Suprapubic skin (tissue), 4 donors: ENCODE data around the gene KRTAP19-8. TPM values are rescaled to one million over a fixed set of nuclear protein-coding genes. Genes with fewer than 3 reads are reported as not detected.

Source experiments
- DNase-seq, 2 donors: peaks; one replicate each; pipeline ENCODE4 v3.0.0-alpha.2; 2019; ENCODE audit warnings: low spot score in 2 of 2
- H3K27ac ChIP-seq: fragments of 200-600 bp; sonication (generic); one replicate; pipeline ENCODE4 v1.5.1; 2019
- H3K27me3 ChIP-seq: fragments of 200-600 bp; sonication (generic); one replicate; pipeline ENCODE4 v1.5.1; 2019
- H3K36me3 ChIP-seq: fragments of 200-600 bp; sonication (generic); one replicate; pipeline ENCODE4 v1.5.1; 2019
- H3K4me1 ChIP-seq: fragments of 200-600 bp; sonication (generic); one replicate; pipeline ENCODE4 v1.5.1; 2019
- H3K4me3 ChIP-seq: fragments of 200-600 bp; sonication (generic); one replicate; pipeline ENCODE4 v1.5.1; 2019; ENCODE audit warnings: mild to moderate bottlenecking
- H3K9me3 ChIP-seq: fragments of 200-600 bp; sonication (generic); one replicate; pipeline ENCODE4 v1.5.1; 2019
- CTCF ChIP-seq, 2 donors: fragments of 200-600 bp in 1 of 2; fragments of 450-650 bp in 1 of 2; sonication (generic) in 1 of 2; IDR thresholded peaks; one replicate each; pipeline ENCODE4 v1.5.1; 2016 to 2019; ENCODE audit warnings: antibody characterized with exemption in 2 of 2, mild to moderate bottlenecking in 1 of 2, moderate library complexity in 1 of 2
- EP300 ChIP-seq: sonication (generic); formaldehyde crosslinking; IDR thresholded peaks from one replicate; pipeline ENCODE4 v1.6.1; 2017; ENCODE audit warnings: antibody characterized with exemption
- POLR2A ChIP-seq, 2 donors: fragments of 450-650 bp; IDR thresholded peaks; one replicate each; pipeline ENCODE4 v1.6.1; 2017; ENCODE audit warnings: antibody characterized with exemption in 2 of 2, mild to moderate bottlenecking in 2 of 2, moderate library complexity in 2 of 2
- POLR2AphosphoS5 ChIP-seq, 3 donors: sonication (generic); formaldehyde crosslinking; IDR thresholded peaks; one replicate each; pipeline ENCODE4 v1.6.1; 2017; ENCODE audit warnings: antibody characterized with exemption in 3 of 3
- WGBS: methylation state at CpG from one replicate; pipeline ENCODE4 v1.1.5; 2018; 5-methylcytosine and 5-hydroxymethylcytosine counted together
- total RNA-seq, 4 donors: library from RNA; depleted of rRNA; stranded (reverse); fragments of >200 nt; gene quantifications; one replicate each; pipeline ENCODE4 v1.1.0, GENCODE V29; 2016

The KRTAP19-8 gene
- not detected for total RNA-seq

- no peaks in the 10 kb centered on the region for H3K4me1 ChIP-seq
- DNase-seq = no peak
- no peaks in the 10 kb centered on the region for H3K9me3 ChIP-seq
- no peaks in the 10 kb centered on the region for H3K36me3 ChIP-seq
- TF ChIP-seq EP300 (no peak), POLR2A (IDR thresholded peaks at IDR 0.05) (no peak), POLR2AphosphoS5 (IDR thresholded peaks at IDR 0.05) (no peak), CTCF (IDR thresholded peaks at IDR 0.05) (no peak)
- H3K4me3 ChIP-seq = no peak within 1 kb of the TSS
- H3K27me3 ChIP-seq = no peaks in the 10 kb centered on the region
- 81% methylated on average over 2 of the region's 2 CpGs for WGBS
- no peak within 1 kb of the TSS for H3K27ac ChIP-seq
These were observed at the start of gene KRTAP19-8 for GRCh38 chr21:31038376-31038775. Gene KRTAP19-8, minus strand, starts transcription at chr21:31038476. Its CDS starts 33 bp downstream, at chr21:31038443.

GRCh38 chr21:31087639-31088473, 49.6 kb upstream of the KRTAP19-8 start:
- TF ChIP-seq POLR2A (IDR thresholded peaks at IDR 0.05) = no peak
- Histone ChIP-seq H3K27ac (no peak overlapping the region), H3K4me1 (no peaks in the 10 kb centered on the region), H3K27me3 (no peaks in the 10 kb centered on the region), H3K9me3 (no peaks in the 10 kb centered on the region), H3K36me3 (no peaks in the 10 kb centered on the region), H3K4me3 (no peak overlapping the region)
- whole genome bisulfite sequencing = 79% methylated on average over 34 of the region's 34 CpGs
- DNase-seq = no peak

- H3K27me3 ChIP-seq = no peaks in the 10 kb centered on the region
- H3K9me3 ChIP-seq = no peaks in the 10 kb centered on the region
- H3K36me3 ChIP-seq = no peaks in the 10 kb centered on the region
- no peaks in the 10 kb centered on the region for H3K4me1 ChIP-seq
- no peak overlapping the region for H3K4me3 ChIP-seq
- WGBS = 80% methylated on average over 6 of the region's 6 CpGs
- TF ChIP-seq EP300 (no peak), POLR2A (IDR thresholded peaks at IDR 0.05) (no peak), POLR2AphosphoS5 (IDR thresholded peaks at IDR 0.05) (no peak), CTCF (IDR thresholded peaks at IDR 0.05) (no peak)
- no peak for DNase-seq
- no peak overlapping the region for H3K27ac ChIP-seq
These were observed 46.4 kb upstream of the KRTAP19-8 start for GRCh38 chr21:31084689-31085088.

GRCh38 chr21:31078796-31079195, 40.5 kb upstream of the KRTAP19-8 start:
- no peaks in the 10 kb centered on the region for H3K27me3 ChIP-seq
- no peak overlapping the region for H3K27ac ChIP-seq
- TF ChIP-seq POLR2AphosphoS5 (IDR thresholded peaks at IDR 0.05) = no peak
- TF ChIP-seq POLR2A (IDR thresholded peaks at IDR 0.05) = no peak
- no peak for TF ChIP-seq EP300
- TF ChIP-seq CTCF (IDR thresholded peaks at IDR 0.05) = no peak
- no peaks in the 10 kb centered on the region for H3K36me3 ChIP-seq
- 52% methylated on average over 4 of the region's 4 CpGs for WGBS
- H3K4me3 ChIP-seq = no peak overlapping the region
- no peaks in the 10 kb centered on the region for H3K4me1 ChIP-seq
- no peaks in the 10 kb centered on the region for H3K9me3 ChIP-seq
- DNase-seq = no peak

GRCh38 chr21:31078216-31078615, 39.9 kb upstream of the KRTAP19-8 start:
- DNase-seq = no peak
- Histone ChIP-seq H3K27me3 (no peaks in the 10 kb centered on the region), H3K9me3 (no peaks in the 10 kb centered on the region), H3K4me3 (no peak overlapping the region), H3K27ac (no peak overlapping the region), H3K4me1 (no peaks in the 10 kb centered on the region), H3K36me3 (no peaks in the 10 kb centered on the region)
- WGBS = 88% methylated on average over 4 of the region's 4 CpGs
- TF ChIP-seq EP300 (no peak), POLR2A (IDR thresholded peaks at IDR 0.05) (no peak), CTCF (IDR thresholded peaks at IDR 0.05) (no peak), POLR2AphosphoS5 (IDR thresholded peaks at IDR 0.05) (no peak)
